ENCODE results near the gene EIF1. TPM values are rescaled to one million over a fixed set of nuclear protein-coding genes. Genes with fewer than 3 reads are reported as not detected.

Gene EIF1
- total RNA-seq, 2 experiments from 2014 or later = 1,206 to 1,253 TPM

DNA sequence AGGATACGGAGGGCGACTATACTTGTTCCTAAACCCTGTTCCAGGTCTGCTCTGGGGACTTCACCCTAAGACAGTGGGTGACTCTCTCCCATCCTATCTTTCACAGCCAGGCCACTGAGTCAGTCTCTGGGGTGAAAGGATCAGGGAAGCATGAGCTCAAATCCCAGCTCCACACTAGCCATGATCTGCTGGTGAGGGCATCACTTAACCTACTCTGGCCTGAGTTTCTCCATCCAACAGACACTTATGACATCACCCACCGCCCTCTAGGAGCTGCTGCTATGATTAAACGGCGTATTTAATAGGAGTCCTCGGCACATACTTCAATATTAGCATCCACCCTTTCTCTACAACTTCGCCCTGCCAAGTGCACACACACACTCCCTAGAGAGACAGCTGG, 33.5 kb downstream of the EIF1 start:
- CTCF ChIA-PET = interaction anchor here (0.9 kb wide), 1 partner anchor 15 kb away, joined by 3 read pairs; no protein-coding TSS in a partner anchor

DNA sequence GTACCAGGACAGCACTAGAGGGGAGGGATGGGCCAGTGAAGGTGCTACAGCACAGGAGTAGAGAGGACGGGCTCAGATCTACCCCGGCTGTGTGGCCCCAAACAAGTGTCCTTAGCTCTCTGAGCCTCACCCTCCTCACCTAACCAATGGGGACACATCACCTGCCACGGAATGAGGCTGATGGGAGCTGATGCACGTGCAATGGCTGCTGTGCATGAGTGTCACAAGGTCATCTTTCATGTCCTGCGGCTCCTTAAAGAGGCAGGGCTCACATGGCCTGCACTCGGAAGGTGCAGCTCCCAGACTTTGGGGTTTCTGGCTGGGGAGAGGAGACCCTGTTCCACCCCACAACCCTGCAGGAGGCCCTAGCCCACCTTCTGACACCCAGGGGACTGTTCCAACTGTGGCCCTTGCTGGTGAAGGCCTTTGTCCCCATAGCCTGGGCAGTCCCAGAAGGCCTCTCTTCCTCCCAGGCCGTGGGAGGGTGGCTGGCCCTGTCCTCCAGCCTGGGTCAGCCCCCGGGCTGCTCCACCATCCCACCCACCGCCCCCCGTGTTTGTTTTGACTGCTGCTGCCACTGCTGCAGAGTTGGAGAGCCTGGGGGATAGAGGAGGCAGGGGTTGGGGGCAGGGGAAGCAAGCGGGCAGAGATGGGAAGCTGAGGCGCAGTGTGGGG, 35.3 kb downstream of the EIF1 start:
- no peaks in the 10 kb centered on the region for H3K9me3 Mint-ChIP-seq
- no peak overlapping the region for H3K4me3 Mint-ChIP-seq
- DNase-seq = no peak
- H3K36me3 Mint-ChIP-seq (ENCODE audit: low read depth) = no peaks in the 10 kb centered on the region
- CTCF ChIA-PET = interaction anchor here (1.8 kb wide), 1 partner anchor 28 kb away, joined by 5 read pairs; no protein-coding TSS in a partner anchor
- no peak overlapping the region for H3K27ac Mint-ChIP-seq
- intact Hi-C loops (cut with micrococcal nuclease) = no loop called here
- H3K4me1 Mint-ChIP-seq (ENCODE audit: low read depth) = no peaks in the 10 kb centered on the region
- H3K27me3 Mint-ChIP-seq (ENCODE audit: low read depth) = no peaks in the 10 kb centered on the region

More for the DNA sequence above, 33.5 kb downstream of the EIF1 start:
- DNase-seq = no peak
- H3K36me3 Mint-ChIP-seq (ENCODE audit: low read depth) = no peaks in the 10 kb centered on the region
- no peaks in the 10 kb centered on the region for H3K9me3 Mint-ChIP-seq
- no peak overlapping the region for H3K27ac Mint-ChIP-seq
- intact Hi-C loops (cut with micrococcal nuclease) = no loop called here
- H3K4me3 Mint-ChIP-seq = no peak overlapping the region
- H3K27me3 Mint-ChIP-seq (ENCODE audit: low read depth) = no peaks in the 10 kb centered on the region
- H3K4me1 Mint-ChIP-seq (ENCODE audit: low read depth) = peaks cover 4% of the 10 kb centered on the region

DNA sequence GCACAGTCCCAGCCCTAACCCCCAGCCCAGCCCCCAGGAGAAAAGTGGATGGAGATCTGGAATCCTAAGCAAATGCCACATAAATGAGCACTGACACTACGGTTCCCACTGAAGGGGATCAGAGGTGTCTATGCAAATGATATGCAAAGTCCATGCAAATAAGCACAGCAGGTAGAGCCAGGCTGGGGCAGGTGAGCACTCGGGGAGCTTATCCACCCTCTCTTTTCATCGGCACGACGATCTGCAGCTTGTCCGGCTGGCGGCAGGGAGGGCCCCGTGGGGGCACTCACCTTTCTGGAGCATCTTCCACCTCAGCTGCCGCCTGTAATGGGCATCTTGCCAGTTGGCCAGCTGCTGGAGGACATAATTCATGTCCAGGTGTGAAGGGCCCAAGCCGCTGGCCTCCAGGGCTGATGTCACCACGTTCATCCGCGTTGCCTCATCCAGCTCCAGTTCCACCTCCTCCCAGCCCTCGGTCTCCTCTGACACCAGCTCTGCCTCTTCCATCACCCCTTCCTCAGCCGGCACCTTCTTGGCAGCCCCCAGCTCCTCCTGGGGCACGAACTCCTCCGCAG, 35.9 kb downstream of the EIF1 start:
- intact Hi-C loops (cut with micrococcal nuclease) = no loop called here
- H3K27me3 Mint-ChIP-seq (ENCODE audit: low read depth) = no peaks in the 10 kb centered on the region
- H3K4me1 Mint-ChIP-seq (ENCODE audit: low read depth) = no peaks in the 10 kb centered on the region
- H3K27ac Mint-ChIP-seq = no peak overlapping the region
- DNase-seq = no peak
- H3K36me3 Mint-ChIP-seq (ENCODE audit: low read depth) = no peaks in the 10 kb centered on the region
- CTCF ChIA-PET = interaction anchor here (0.7 to 1.8 kb wide), 3 partner anchors 28 to 87 kb away, joined by 3 to 5 read pairs (median 3); partner anchors contain the start of gene P3H4
- H3K4me3 Mint-ChIP-seq = no peak overlapping the region
- no peaks in the 10 kb centered on the region for H3K9me3 Mint-ChIP-seq

DNA sequence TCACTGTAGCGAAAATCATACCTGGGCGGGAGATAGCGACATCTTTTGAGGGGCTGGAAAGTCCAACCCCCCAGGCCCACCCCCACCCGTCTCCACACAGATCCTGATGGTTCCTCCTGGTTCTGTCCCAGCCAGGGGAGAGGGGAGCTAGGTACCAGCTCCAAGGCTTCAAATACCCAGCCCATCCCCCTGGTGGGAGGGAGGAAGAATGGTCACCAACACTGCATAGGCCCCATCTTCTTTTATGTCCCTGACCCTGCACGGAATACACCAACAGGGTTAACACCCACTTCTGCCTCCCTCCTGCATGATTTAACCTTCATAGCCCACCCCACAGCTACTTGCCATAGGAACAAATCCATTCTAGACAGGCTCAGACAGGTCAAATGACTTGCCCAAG, 36.4 kb downstream of the EIF1 start:
- Mint-ChIP-seq H3K4me1 (ENCODE audit: low read depth) (no peaks in the 10 kb centered on the region), H3K4me3 (no peak overlapping the region), H3K27me3 (ENCODE audit: low read depth) (no peaks in the 10 kb centered on the region), H3K27ac (no peak overlapping the region), H3K9me3 (no peaks in the 10 kb centered on the region), H3K36me3 (ENCODE audit: low read depth) (no peaks in the 10 kb centered on the region)
- intact Hi-C loops (cut with micrococcal nuclease) = no loop called here
- no peak for DNase-seq
- CTCF ChIA-PET = interaction anchor here (0.7 to 1.2 kb wide), 3 partner anchors 29 to 86 kb away, joined by 3 read pairs; partner anchors contain the start of gene P3H4

DNA sequence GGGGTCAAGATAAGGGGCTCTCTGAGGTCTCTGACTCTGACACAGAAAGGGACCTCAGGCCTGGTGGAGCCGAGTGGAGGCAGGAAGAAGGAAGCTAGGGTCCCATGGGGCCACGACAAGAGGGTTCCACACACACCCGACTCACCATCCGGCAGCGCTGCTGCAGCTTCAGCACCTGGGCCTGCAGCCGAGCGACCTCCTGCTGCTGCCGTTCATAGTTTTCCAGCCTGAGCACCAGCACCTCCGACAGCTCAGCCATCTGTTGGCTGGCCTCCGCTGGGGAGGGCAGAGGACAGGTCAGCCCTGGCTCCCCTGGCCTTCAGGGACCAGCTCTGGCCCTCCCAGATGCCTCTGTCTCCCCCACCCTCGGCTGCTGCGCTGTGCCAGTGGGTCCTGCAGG, 39.4 kb downstream of the EIF1 start:
- Mint-ChIP-seq H3K27ac (no peak overlapping the region), H3K4me1 (ENCODE audit: low read depth) (peaks cover 2% of the 10 kb centered on the region), H3K27me3 (ENCODE audit: low read depth) (peaks cover 18% of the 10 kb centered on the region), H3K4me3 (no peak overlapping the region), H3K36me3 (ENCODE audit: low read depth) (no peaks in the 10 kb centered on the region), H3K9me3 (no peaks in the 10 kb centered on the region)
- DNase-seq = no peak
- CTCF ChIA-PET = interaction anchor here (1.1 kb wide), 1 partner anchor 10 kb away, joined by 3 read pairs; no protein-coding TSS in a partner anchor
- intact Hi-C loops (cut with micrococcal nuclease) = no loop called here

DNA sequence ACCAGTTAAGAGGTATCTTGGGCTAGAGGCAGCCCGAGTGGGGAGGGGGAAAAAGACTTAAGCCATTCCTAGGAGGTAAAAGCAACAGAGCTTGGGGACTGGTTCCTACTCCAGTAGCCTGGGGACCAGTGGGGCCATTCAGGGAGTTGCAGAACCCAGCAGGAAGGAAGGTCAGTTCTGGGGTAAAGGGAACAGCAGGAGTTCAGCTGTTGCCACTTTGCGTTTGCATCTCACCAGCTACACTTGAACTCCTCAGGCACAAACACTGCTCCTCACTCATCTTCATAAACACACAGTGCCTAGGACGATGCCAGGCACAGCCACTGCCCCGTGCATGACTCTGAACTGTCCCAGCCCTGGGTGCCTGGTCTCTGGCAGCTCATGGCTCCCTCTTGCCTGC, 41.8 kb downstream of the EIF1 start:
- H3K27ac Mint-ChIP-seq = no peak overlapping the region
- CTCF ChIA-PET = interaction anchor here (1.0 to 3.0 kb wide), 2 partner anchors 56 to 71 kb away, joined by 4 to 13 read pairs; partner anchors contain the start of gene JUP
- intact Hi-C loops (cut with micrococcal nuclease) = loop anchor here (10.0 kb wide), 1 partner anchor 134 kb away; the partner anchor contains the start of gene KLHL11
- peaks cover 30% of the 10 kb centered on the region for H3K27me3 Mint-ChIP-seq (ENCODE audit: low read depth)
- H3K9me3 Mint-ChIP-seq = no peaks in the 10 kb centered on the region
- DNase-seq = no peak
- no peaks in the 10 kb centered on the region for H3K36me3 Mint-ChIP-seq (ENCODE audit: low read depth)
- H3K4me1 Mint-ChIP-seq (ENCODE audit: low read depth) = peaks cover 3% of the 10 kb centered on the region
- H3K4me3 Mint-ChIP-seq = no peak overlapping the region

DNA sequence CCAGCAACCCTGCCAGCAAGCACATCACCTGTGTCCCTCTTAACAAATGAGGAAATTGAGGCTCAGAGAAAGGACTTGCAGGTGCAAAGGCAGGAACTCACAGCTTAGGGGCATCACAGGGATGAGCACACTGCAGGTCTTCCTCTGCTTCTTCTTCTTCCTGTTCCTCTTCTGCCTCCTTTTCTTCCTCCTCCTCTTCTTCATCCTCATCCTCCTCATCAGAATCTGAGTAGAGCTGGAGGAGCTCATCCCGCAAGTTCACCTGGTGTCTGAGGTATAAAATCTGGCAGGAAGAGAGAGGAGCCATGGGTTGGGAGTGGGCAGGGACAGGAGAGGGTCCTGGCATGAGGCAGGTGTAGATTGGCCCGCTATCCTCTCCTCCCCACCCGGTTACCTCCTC, 43.2 kb downstream of the EIF1 start:
- no peak overlapping the region for H3K27ac Mint-ChIP-seq
- H3K4me1 Mint-ChIP-seq (ENCODE audit: low read depth) = peaks cover 3% of the 10 kb centered on the region
- H3K9me3 Mint-ChIP-seq = no peaks in the 10 kb centered on the region
- intact Hi-C loops (cut with micrococcal nuclease) = loop anchor here (10.0 kb wide), 1 partner anchor 133 kb away; the partner anchor contains the start of gene KLHL11
- DNase-seq = no peak
- CTCF ChIA-PET = interaction anchor here (0.5 to 3.0 kb wide), 3 partner anchors 70 to 138 kb away, joined by 3 to 13 read pairs (median 4); no protein-coding TSS in a partner anchor
- no peaks in the 10 kb centered on the region for H3K36me3 Mint-ChIP-seq (ENCODE audit: low read depth)
- H3K4me3 Mint-ChIP-seq = no peak overlapping the region
- peaks cover 41% of the 10 kb centered on the region for H3K27me3 Mint-ChIP-seq (ENCODE audit: low read depth)

DNA sequence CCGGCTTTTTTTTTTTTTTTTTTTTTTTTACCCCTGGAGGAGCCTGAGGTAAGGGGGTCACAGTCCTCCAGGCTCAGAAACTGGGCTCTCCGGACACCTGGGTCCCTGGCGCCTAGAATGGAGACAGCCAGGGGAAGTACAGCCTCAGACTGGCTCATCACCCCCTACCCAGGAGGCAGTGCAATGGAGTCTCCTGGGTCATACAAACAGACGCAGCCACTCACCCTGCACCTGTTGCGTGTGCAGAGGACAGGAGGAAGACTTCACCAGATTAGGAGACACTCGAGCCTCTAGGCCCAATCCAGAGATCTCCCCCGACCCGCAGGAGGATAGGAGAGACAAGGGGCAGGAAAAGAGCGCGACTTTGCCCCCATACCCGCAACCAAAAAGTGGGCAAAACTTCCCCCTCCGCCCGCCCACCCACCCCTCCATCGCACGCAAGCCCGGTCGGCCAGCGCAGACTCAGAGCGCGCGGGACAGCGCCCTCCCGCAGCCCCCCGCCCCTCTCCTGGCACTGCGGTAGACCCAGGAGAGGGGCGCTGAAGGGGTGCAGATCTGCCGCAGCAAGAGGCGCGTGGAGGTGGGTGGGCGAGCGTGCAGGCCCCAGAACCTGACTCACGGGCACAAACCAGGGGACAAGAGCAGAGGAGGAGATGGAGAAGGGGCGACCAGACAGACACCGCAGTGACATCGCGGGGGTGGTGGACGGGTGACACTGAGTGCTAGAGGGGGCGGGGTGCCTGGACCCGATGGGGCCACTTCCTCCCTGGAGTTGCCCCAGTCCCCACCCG, 44.9 kb downstream of the EIF1 start:
- H3K4me3 Mint-ChIP-seq = no peak overlapping the region
- H3K36me3 Mint-ChIP-seq (ENCODE audit: low read depth) = no peaks in the 10 kb centered on the region
- H3K4me1 Mint-ChIP-seq (ENCODE audit: low read depth) = peaks cover 3% of the 10 kb centered on the region
- intact Hi-C loops (cut with micrococcal nuclease) = loop anchor here (10.0 kb wide), 1 partner anchor 131 kb away; the partner anchor contains the start of gene KLHL11
- no peaks in the 10 kb centered on the region for H3K9me3 Mint-ChIP-seq
- CTCF ChIA-PET = interaction anchor here (0.7 to 3.0 kb wide), 2 partner anchors 68 to 73 kb away, joined by 3 to 13 read pairs; no protein-coding TSS in a partner anchor
- peaks cover 49% of the 10 kb centered on the region for H3K27me3 Mint-ChIP-seq (ENCODE audit: low read depth)
- no peak for DNase-seq
- no peak overlapping the region for H3K27ac Mint-ChIP-seq

DNA sequence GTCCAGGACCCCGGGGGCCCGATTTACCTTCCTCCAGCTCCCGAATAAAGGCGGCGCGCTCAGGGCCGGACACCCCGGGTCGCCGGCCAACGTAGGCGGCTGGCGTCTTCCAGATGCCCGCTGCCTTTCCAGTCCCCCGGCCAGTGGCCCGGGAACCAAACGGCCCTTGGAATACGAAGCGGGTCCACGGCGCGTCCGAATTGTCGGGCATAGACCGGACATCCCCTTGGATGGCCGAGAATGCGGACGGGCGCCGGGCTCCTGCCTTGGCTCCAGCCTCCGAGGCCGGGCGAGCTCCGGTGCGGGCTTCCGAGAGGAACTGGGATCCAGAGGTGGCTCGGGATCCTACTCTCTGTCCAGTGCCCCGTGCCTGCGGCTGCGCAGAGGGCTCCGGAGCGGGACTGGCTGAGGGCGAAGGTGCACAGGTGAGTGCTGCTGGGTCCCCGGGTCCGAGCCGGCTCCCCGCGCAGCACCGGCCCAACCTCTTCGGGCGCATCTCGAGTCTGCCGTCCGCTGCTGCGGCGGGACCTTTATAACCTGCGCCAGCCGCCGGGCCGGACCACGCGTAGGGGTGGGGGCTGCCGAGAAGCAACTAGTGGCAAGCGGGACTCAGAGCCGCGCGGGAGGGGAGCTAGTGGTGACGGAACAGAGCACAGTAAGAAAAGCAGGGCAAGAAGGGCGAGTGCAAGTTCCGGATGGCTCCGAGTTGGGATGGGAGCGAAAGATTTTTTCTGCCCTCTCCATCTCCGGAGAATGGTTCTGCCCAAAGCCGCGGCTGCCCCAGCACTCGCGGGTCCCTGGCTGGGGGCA, 45.7 kb downstream of the EIF1 start, which contains the start of gene HAP1:
TSS of gene HAP1 (minus strand) at position 505 of the 810 bp plus-strand sequence. CDS start at position 496, 9 bp downstream.
- no peak within 1 kb of the TSS for H3K27ac Mint-ChIP-seq
- H3K36me3 Mint-ChIP-seq (ENCODE audit: low read depth) = no peaks in the 10 kb centered on the region
- no peaks in the 10 kb centered on the region for H3K9me3 Mint-ChIP-seq
- CTCF ChIA-PET = no interaction called here
- H3K4me3 Mint-ChIP-seq = no peak within 1 kb of the TSS
- peaks cover 3% of the 10 kb centered on the region for H3K4me1 Mint-ChIP-seq (ENCODE audit: low read depth)
- intact Hi-C loops (cut with micrococcal nuclease) = loop anchor here (10.0 kb wide), 1 partner anchor 130 kb away; the partner anchor contains the start of gene KLHL11
- H3K27me3 Mint-ChIP-seq (ENCODE audit: low read depth) = peaks cover 49% of the 10 kb centered on the region
- DNase-seq = no peak

DNA sequence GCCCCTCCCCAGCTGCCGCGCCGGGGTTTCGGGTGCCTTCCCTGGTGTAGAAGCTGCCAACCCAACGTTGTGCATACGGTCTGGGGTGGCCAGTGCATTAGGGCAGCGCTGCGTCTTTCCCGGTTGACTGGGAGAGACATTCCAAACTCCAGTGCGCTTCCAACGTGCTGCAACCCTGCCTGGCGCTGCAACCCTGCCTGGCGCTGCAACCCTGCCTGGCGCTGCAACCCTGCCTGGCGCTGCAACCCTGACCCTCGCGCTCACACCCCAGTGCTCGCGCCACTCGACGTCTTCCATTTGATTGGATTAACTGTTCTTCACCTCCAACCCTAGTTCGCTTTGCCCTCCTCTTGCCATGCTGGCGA, 46.2 kb downstream of the EIF1 start:
- H3K36me3 Mint-ChIP-seq (ENCODE audit: low read depth) = no peaks in the 10 kb centered on the region
- DNase-seq = no peak
- no peak overlapping the region for H3K4me3 Mint-ChIP-seq
- H3K27me3 Mint-ChIP-seq (ENCODE audit: low read depth) = peaks cover 49% of the 10 kb centered on the region
- peaks cover 3% of the 10 kb centered on the region for H3K4me1 Mint-ChIP-seq (ENCODE audit: low read depth)
- H3K27ac Mint-ChIP-seq = no peak overlapping the region
- no peaks in the 10 kb centered on the region for H3K9me3 Mint-ChIP-seq
- CTCF ChIA-PET = interaction anchor here (0.8 kb wide), 1 partner anchor 67 kb away, joined by 3 read pairs; no protein-coding TSS in a partner anchor
- intact Hi-C loops (cut with micrococcal nuclease) = loop anchor here (5.0 to 10.0 kb wide), 2 partner anchors 130 to 152 kb away; partner anchors contain the start of gene KLHL11

DNA sequence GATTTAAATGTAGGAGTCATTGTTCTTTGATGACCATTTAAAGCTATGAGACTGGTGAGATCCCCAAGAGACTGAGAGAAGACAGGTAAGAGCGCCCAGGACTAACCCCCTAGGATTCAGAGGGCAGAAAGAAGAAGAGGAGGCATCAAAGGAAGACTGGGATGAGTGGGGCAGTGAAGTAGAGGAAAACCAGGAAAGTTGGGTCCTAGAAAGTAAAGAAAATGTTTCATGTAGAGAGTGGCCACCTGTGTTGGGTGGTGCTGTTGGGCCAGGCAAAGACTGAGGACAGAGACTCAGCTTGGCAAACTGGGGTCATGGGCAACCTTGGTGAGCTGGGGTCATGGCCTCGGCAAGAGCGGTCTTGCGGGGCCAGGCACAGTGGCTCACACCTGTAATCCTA, 47.1 kb downstream of the EIF1 start:
- Mint-ChIP-seq H3K9me3 (no peaks in the 10 kb centered on the region), H3K4me3 (no peak overlapping the region), H3K4me1 (ENCODE audit: low read depth) (peaks cover 3% of the 10 kb centered on the region), H3K36me3 (ENCODE audit: low read depth) (no peaks in the 10 kb centered on the region), H3K27ac (no peak overlapping the region), H3K27me3 (ENCODE audit: low read depth) (peaks cover 49% of the 10 kb centered on the region)
- CTCF ChIA-PET = interaction anchor here (0.8 to 2.6 kb wide), 4 partner anchors 16 to 66 kb away, joined by 3 to 33 read pairs (median 3); no protein-coding TSS in a partner anchor
- DNase-seq = no peak
- intact Hi-C loops (cut with micrococcal nuclease) = loop anchor here (5.0 to 10.0 kb wide), 2 partner anchors 129 to 152 kb away; partner anchors contain the start of gene KLHL11
